ENCODE measurements around the gene RDH13. TPM values are rescaled to one million over a fixed set of nuclear protein-coding genes. Genes with fewer than 3 reads are reported as not detected.

RDH13 gene
- total and polyA plus RNA-seq, 9 donors = 7.8 to 17.3 (median 11.8) TPM

- H3K4me3 ChIP-seq = no peak overlapping the region
- H3K27ac ChIP-seq = no peak overlapping the region
- H3K27me3 ChIP-seq = no peaks in the 10 kb centered on the region
- WGBS, 3 donors = 48 to 54% (median 53%) methylated on average over 15 to 18 of the region's 18 CpGs
- peaks cover 7% of the 10 kb centered on the region for H3K4me1 ChIP-seq (ENCODE audit: insufficient read depth)
- peak; percentile 62 to 86 (median 79) for DNase-seq
- intact Hi-C loops (cut with DNase I) = no loop called here
- no peaks in the 10 kb centered on the region for H3K9me3 ChIP-seq
- TF ChIP-seq EP300 (IDR thresholded peaks at IDR 0.05) = no peak
- peak in 1 of 3 donors; percentile 69 for TF ChIP-seq CTCF (IDR thresholded peaks at IDR 0.05)
- TF ChIP-seq POLR2A (IDR thresholded peaks at IDR 0.05) = no peak
- no peaks in the 10 kb centered on the region for H3K36me3 ChIP-seq
These were observed 25.8 kb upstream of the RDH13 start for GRCh38 chr19:55088543-55089341.

DNA sequence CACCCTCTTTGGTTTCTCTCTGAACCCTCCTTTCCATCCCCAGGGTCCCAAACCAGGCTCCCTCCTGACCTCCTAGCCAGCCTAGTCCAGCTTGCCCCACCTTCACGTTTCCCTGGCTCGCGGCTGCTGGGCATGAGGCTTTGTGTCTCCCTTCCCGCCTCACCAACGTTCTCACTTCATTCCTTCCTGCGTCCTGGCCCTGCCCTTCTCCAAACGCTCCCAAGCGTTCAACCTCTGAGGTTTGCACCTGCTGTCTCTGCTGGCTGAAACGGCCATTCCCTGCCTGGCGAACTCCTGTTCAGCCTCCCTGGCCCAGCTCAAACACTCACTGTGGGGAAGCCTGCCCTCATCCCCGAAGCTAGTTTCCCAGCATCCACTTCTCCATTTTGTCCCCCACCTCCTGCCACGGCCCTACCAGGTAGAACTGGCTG, 25.1 kb upstream of the RDH13 start:
- 57 to 65% (median 60%) methylated on average over 12 of the region's 12 CpGs for WGBS, 3 donors
- H3K4me3 ChIP-seq = no peak overlapping the region

DNA sequence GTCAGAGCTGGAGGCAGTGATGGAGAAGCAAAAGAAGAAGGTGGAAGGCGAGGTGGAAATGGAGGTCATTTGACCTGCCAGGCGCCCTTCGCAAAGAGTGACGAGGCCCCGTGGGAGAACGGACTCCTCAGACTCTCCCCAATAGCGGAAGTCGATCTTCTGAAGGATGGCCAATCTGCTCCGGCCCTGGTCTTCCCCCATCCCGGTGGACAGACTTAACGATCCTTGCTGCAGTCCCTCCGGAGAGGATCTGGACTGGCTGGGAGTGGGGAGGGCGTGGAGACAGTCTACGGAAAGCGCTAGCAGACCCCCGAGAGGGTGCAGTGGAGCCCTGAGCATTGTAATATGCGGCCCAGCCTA, 24.6 kb upstream of the RDH13 start:
- H3K27ac ChIP-seq = no peak overlapping the region
- 10 to 15% (median 13%) methylated on average over 17 of the region's 17 CpGs for WGBS, 3 donors
- intact Hi-C loops (cut with DNase I) = no loop called here

More for the DNA sequence above, 25.1 kb upstream of the RDH13 start:
- Histone ChIP-seq H3K4me1 (ENCODE audit: insufficient read depth) (peaks cover 7% of the 10 kb centered on the region), H3K9me3 (no peaks in the 10 kb centered on the region), H3K27me3 (peaks cover 4% of the 10 kb centered on the region), H3K27ac (no peak overlapping the region), H3K36me3 (no peaks in the 10 kb centered on the region)
- TF ChIP-seq POLR2A (IDR thresholded peaks at IDR 0.05) (no peak), EP300 (IDR thresholded peaks at IDR 0.05) (no peak), CTCF (IDR thresholded peaks at IDR 0.05) (no peak)
- peak in 1 of 5 donors; percentile 32 for DNase-seq
- intact Hi-C loops (cut with DNase I) = no loop called here

More for the DNA sequence above, 24.6 kb upstream of the RDH13 start:
- H3K9me3 ChIP-seq = peaks cover 0 to under 1% of the 10 kb centered on the region in 2 donors
- DNase-seq = no peak
- H3K4me3 ChIP-seq = peak overlapping the region; percentile 29
- TF ChIP-seq POLR2A (IDR thresholded peaks at IDR 0.05) = no peak
- TF ChIP-seq EP300 (IDR thresholded peaks at IDR 0.05) = no peak
- TF ChIP-seq CTCF (IDR thresholded peaks at IDR 0.05) = no peak
- no peaks in the 10 kb centered on the region for H3K36me3 ChIP-seq
- peaks cover 7% of the 10 kb centered on the region for H3K4me1 ChIP-seq (ENCODE audit: insufficient read depth)
- H3K27me3 ChIP-seq = peaks cover 4% of the 10 kb centered on the region

All from ovary (tissue), 9 donors.